Measurements from ENCODE around the gene TLE4. TPM values are rescaled to one million over a fixed set of nuclear protein-coding genes. Genes with fewer than 3 reads are reported as not detected.
"Not testable (repeated sequence)": the region's sequence is repeated elsewhere in the genome, so short reads cannot be mapped to it uniquely, and the experiment has no call there.

The TLE4 gene
- total and polyA plus RNA-seq, 2 experiments from 2014 or later: 29.6 to 38.4 TPM

GRCh38 chr9:79603222-79603920 is 31.6 kb downstream of the TLE4 start:
- H3K27ac ChIP-seq: no peak overlapping the region
- peaks cover 38% of the 10 kb centered on the region for H3K79me2 ChIP-seq
- no peak for DNase-seq (ENCODE audit: low spot score)
- WGBS (ENCODE audit: low lambda C conversion rate, missing lambda C conversion rate): 99% methylated on average over 3 of the region's 3 CpGs
- no peaks in the 10 kb centered on the region for H3K27me3 ChIP-seq
- no peaks in the 10 kb centered on the region for H3K9me2 ChIP-seq (replicated peaks; ENCODE audit: insufficient read depth)
- no peaks in the 10 kb centered on the region for H3K4me1 ChIP-seq (ENCODE audit: insufficient read depth)
- no peak overlapping the region for H2AFZ ChIP-seq
- H3K36me3 ChIP-seq (replicated peaks; ENCODE audit: insufficient read depth, low read depth): no peaks in the 10 kb centered on the region
- no peak overlapping the region for H3K4me3 ChIP-seq
- no peak for TF ChIP-seq EZH2phosphoT487 (IDR thresholded peaks at IDR 0.05; ENCODE audit: low read depth, severe bottlenecking, unreplicated experiment)
- TF ChIP-seq EZH2 (IDR thresholded peaks at IDR 0.05; ENCODE audit: borderline replicate concordance): no peak
- TF ChIP-seq CTCF (IDR thresholded peaks at IDR 0.05; ENCODE audit: poor library complexity): no peak
- no peaks in the 10 kb centered on the region for H3K9me3 ChIP-seq (ENCODE audit: low read depth)
- H3K4me2 ChIP-seq: no peak overlapping the region
- no peaks in the 10 kb centered on the region for H4K20me1 ChIP-seq (ENCODE audit: insufficient read depth, poor library complexity, severe bottlenecking)

GRCh38 chr9:79604149-79604548 is 32.4 kb downstream of the TLE4 start:
- no peak for DNase-seq (ENCODE audit: low spot score)
- no peaks in the 10 kb centered on the region for H3K4me1 ChIP-seq (ENCODE audit: insufficient read depth)
- no peak for TF ChIP-seq EZH2phosphoT487 (IDR thresholded peaks at IDR 0.05; ENCODE audit: low read depth, severe bottlenecking, unreplicated experiment)
- H3K4me3 ChIP-seq: no peak overlapping the region
- H3K9me2 ChIP-seq (replicated peaks; ENCODE audit: insufficient read depth): no peaks in the 10 kb centered on the region
- H3K9me3 ChIP-seq (ENCODE audit: low read depth): no peaks in the 10 kb centered on the region
- H3K4me2 ChIP-seq: no peak overlapping the region
- H4K20me1 ChIP-seq (ENCODE audit: insufficient read depth, poor library complexity, severe bottlenecking): no peaks in the 10 kb centered on the region
- peaks cover 38% of the 10 kb centered on the region for H3K79me2 ChIP-seq
- no peak overlapping the region for H3K27ac ChIP-seq
- no peak overlapping the region for H2AFZ ChIP-seq
- H3K36me3 ChIP-seq (replicated peaks; ENCODE audit: insufficient read depth, low read depth): no peaks in the 10 kb centered on the region
- no peaks in the 10 kb centered on the region for H3K27me3 ChIP-seq

GRCh38 chr9:79604921-79605562 is 33.3 kb downstream of the TLE4 start:
- H2AFZ ChIP-seq: no peak overlapping the region
- TF ChIP-seq CTCF (IDR thresholded peaks at IDR 0.05; ENCODE audit: poor library complexity): no peak
- no peak for TF ChIP-seq EZH2phosphoT487 (IDR thresholded peaks at IDR 0.05; ENCODE audit: low read depth, severe bottlenecking, unreplicated experiment)
- TF ChIP-seq EZH2 (IDR thresholded peaks at IDR 0.05; ENCODE audit: borderline replicate concordance): no peak
- no peaks in the 10 kb centered on the region for H3K4me1 ChIP-seq (ENCODE audit: insufficient read depth)
- 89% methylated on average over 5 of the region's 5 CpGs for WGBS (ENCODE audit: low lambda C conversion rate, missing lambda C conversion rate)
- H4K20me1 ChIP-seq (ENCODE audit: insufficient read depth, poor library complexity, severe bottlenecking): no peaks in the 10 kb centered on the region
- peaks cover 44% of the 10 kb centered on the region for H3K79me2 ChIP-seq
- no peak overlapping the region for H3K4me2 ChIP-seq
- H3K9me2 ChIP-seq (replicated peaks; ENCODE audit: insufficient read depth): no peaks in the 10 kb centered on the region
- H3K27me3 ChIP-seq: no peaks in the 10 kb centered on the region
- H3K36me3 ChIP-seq (replicated peaks; ENCODE audit: insufficient read depth, low read depth): no peaks in the 10 kb centered on the region
- H3K27ac ChIP-seq: no peak overlapping the region
- no peak overlapping the region for H3K4me3 ChIP-seq
- H3K9me3 ChIP-seq (ENCODE audit: low read depth): no peaks in the 10 kb centered on the region
- DNase-seq (ENCODE audit: low spot score): no peak

GRCh38 chr9:79606529-79606928 is 34.8 kb downstream of the TLE4 start:
- not testable (repeated sequence) for H3K36me3 ChIP-seq (replicated peaks; ENCODE audit: insufficient read depth, low read depth); H3K27ac ChIP-seq; DNase-seq (ENCODE audit: low spot score); H2AFZ ChIP-seq; H3K9me3 ChIP-seq (ENCODE audit: low read depth); H3K9me2 ChIP-seq (replicated peaks; ENCODE audit: insufficient read depth); H4K20me1 ChIP-seq (ENCODE audit: insufficient read depth, poor library complexity, severe bottlenecking); H3K4me3 ChIP-seq; H3K4me1 ChIP-seq (ENCODE audit: insufficient read depth); H3K27me3 ChIP-seq; H3K4me2 ChIP-seq
- H3K79me2 ChIP-seq: peaks cover 43% of the 10 kb centered on the region
- whole genome bisulfite sequencing (ENCODE audit: low lambda C conversion rate, missing lambda C conversion rate): 94% methylated on average over 1 of the region's 1 CpG
